ENCODE results near the gene MINDY4.

MINDY4 gene

DNA sequence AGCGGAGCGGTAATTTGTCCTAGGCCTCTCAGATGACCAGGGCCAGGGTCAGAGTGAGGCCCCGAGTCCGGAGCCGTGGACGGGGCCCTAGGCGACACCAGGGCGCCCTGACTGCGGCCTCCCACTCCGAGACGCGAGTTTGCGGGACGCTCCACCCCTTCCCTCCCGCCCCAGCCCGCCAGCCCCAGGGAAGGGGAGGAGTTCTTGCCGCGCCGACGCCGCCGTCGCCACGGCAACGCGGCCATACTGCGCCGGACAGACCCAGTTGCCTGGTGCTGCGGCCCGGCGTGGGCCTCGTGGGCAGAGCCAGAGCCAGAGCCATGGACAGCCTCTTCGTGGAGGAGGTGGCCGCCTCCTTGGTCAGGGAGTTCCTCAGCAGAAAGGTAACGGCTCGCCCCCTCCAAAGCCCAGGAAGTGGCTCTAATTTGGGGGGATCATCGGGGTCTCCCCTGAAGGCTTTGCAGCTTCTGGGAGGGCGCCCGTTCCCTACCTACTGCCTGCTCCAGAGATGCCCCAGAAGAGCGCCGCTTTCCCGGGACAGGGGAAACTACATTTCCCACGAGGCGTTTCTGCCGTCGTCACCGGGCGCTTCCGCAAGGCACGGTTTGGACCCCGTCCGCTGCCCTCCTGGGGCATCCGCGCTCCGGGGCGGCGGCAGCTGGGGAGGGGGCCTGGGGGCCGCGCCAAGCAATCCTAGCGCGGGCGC lies at the start of gene MINDY4:
MINDY4 (plus strand) TSS at position 244 of the 706 bp plus-strand sequence; CDS start at position 321, 77 bp downstream.
- DNase-seq = peak; percentile 81

DNA sequence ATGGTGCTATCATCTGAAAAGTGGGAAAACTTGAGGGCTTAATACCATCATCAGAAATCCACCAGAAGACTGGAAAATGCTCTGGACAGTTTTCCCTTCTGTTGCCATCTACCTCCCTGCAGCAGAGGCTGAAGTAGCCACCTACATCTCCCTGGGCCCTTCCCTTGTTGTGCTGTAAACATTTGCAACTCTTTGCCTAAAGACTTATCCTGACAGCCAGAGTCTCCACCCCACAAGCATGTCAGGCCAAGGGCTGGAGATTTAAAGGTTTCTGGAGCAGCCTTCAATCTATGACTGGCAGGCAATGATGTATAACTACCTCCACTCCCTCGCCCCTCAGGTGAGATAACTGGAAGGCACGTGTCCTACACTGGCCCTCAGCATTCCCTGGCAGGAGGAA lies 49.0 kb upstream of the MINDY4 start:
- no peak for DNase-seq

DNA sequence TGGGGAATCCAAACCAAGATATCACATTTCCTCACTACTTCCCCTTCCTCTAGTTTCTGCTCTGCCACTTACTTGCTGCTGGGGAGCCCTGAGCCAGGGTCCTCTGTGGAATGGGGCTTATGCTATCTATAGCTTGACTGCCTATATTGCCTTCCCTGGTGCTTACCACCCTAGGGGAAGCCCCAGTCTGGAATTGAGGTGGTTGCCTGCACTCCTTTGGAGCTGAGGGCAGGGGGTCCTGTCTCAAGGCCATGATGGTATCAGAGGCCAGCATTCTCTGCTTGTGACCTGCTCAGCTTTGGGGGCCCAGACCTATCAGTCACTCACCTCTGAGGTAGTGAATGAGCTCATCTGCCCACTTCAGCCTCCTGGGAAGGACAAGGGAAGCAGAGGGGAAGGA lies 48.5 kb upstream of the MINDY4 start:
- no peak for DNase-seq

DNA sequence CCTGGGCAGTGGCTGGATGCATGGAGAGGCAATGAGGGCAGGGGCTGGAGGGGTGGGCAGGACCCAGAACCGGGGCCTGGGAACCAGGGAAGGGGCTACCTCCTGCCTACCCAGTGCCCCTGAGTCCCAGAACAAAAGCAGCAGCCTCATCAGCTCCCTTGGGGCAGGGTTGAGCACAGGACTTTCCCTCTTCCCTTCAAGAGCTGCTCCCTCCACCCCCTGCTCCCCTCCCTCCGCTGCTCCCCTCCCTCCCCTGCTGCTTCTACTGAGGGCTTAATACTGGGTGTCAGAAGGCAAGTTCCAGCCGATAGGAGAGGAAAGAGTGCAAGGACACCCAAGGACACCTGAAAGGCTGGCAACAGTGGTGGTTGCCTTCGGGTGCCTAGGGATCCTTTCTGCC lies 47.4 kb upstream of the MINDY4 start:
- DNase-seq = no peak

DNA sequence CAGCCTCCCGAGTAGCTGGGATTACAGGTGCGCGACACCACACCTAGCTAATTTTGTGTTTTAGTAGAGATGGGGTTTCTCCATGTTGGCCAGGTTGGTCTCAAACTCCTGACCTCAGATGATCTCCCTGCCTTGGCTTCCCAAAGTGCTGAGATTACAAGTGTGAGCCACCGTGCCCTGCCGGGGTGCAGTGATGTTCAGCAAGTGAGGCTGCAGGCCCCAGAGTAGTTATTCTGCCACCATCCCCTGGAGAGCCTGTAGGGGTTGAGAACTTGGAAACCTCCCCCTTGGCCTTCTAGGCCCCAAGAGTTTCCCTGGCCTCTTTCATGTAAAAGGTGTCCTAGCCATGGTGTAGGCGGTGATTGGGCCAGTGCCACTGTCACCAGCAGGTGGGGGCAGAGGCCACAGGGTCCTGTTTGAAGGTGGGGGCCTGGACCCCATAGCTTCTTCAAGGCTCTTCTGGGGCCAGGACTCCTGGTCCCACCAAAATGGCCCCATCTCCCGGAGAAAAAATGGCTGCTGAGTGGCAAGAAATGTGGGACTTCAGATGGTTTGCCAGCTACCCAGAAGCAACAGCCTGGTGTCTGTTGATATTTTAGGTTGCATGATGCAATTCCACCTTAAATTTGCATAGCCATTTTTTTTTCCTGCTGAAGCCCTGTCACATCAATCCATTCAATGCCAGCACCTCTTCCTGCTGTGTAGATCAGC lies 44.8 kb upstream of the MINDY4 start:
- DNase-seq = peak; percentile 27

DNA sequence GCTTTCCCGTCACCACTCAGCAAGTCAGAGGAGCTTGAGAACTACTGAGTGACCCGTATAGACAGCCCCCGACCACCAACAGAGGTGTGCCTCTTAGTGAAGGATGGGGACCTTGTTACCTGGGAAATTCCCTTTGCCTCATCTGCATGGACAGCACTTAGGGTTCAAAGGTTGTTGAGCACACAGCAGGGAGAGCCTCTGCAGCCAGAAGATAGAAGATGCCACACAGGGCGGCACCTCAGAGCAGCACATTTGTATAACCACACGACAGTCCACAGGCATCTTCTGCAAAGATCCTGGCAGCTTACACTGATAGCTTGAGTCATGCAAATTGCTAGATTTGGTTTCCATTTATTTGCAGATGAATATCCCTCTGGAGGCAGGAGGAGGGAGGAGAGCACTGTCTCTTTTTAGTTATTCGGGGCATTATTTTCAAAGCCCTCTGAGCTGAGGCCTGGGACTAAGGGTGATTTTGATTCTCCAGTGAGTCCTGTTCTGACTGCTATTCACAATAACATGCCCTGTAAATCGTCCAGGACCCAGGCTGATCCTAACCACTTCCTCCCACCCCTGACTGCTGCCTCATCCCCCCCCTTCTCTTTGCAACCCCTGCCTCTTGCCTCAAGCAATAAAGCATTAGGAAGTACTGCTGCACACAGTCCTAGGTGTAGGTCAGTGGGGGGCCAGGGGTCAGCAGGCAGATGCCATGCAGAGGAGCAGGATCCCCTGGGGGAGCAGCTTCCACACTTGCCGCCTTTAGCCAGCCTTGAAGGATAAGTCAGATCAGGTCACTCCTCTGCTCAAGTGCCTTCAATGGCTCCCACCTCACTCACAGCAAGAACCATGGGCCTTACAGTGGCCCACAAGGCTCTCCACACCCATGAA lies 43.9 kb upstream of the MINDY4 start:
- peak; percentile 52 for DNase-seq

DNA sequence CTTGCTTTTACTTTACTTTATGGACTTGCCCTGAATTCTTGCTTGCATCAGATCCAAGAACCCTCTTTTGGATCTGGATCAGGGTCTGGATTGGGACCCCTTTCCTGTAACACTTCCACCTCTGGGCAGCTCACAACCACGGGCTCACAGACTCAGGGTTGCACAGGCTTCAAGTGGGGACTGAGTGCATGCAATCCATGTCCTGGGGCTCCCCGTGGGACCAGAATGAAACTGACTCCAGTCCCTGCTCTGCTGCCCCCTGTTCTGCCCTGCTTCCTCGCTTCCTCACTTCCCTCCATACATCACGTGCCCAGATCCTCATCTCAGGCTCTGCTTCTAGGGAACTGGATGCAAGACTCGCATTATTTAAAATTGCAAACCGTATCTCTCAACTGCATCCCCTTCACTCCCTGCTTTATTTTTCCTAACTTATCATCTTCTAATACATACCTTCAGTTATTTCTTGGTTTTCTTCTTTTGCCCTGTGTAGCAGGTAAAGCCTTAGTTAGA lies 42.6 kb upstream of the MINDY4 start:
- no peak for DNase-seq

DNA sequence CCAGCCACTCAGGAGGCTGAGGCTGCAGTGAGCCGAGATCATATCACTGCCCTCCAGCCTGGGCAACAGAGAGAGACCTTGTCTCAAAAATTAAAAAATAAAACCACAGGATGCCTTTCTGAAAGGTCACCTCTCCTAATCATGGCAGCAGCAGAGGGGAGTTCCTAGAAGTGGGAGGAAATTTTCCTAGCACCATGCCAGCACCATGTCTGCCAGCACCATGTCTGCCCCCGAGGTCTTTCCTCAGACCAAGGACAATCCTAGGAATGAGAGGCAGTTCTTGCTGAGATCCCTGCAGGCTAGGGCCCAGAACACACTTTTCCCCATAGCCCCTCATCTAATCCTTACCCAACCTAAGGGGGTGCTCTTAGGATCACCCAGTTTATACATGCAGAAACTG lies 41.6 kb upstream of the MINDY4 start:
- no peak for DNase-seq

DNA sequence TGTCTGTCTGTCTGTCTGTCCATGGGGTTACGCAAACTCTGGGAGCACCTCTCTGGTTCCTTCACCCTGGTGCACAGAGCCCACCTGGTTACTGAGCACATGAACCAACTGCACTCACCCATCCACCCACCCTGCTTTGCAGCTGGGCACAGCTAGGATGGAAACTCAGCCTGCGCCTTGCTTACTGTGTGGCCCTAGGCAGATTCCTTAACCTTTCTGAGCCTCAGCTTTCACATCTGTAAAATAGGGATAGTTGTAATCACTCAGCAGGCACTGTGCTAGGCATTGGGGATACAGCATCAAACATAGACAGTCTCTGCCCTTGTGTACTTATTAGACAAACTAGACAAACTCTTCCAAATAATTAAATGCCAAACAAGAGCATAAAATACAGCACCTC lies 41.1 kb upstream of the MINDY4 start:
- DNase-seq = no peak

DNA sequence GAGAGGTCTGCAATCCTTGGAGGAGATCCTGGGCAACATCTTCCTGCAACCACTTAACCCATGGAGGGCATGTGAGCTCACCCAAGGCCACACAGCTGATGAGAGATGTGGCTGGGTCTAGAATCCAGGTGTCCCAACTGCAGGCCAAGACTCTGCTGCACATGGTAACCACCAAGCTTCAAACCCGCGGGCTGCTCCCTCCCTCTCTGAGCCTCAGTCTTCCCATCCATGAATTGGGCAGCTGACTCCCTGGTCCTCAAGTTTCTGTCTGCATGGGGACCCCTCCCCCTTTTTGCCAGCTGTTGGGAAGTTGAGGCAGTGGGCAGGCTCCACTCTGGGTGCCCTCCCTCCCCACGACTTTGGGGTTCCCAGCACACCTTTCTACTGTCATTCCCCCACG lies 40.2 kb upstream of the MINDY4 start:
- DNase-seq = no peak

DNA sequence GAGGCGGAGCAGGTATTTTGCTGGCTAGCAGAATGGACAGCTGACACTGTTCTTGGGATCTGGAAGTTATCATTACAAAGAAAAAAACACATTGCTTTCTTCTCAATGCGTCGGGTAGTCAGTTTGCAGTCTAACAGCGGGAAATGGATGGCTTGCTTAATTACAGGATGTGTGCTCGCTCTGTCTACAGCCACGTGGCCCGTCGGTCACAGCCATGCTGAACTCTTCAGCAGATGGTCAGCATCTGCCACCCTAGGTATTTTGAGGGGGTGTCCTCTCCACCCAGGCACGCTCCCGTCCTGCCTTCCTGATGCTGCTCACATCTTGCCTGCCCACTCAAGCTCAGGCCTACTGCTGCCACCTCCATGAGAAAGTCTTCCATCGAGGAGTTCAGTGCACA lies 39.6 kb upstream of the MINDY4 start:
- DNase-seq = no peak

DNA sequence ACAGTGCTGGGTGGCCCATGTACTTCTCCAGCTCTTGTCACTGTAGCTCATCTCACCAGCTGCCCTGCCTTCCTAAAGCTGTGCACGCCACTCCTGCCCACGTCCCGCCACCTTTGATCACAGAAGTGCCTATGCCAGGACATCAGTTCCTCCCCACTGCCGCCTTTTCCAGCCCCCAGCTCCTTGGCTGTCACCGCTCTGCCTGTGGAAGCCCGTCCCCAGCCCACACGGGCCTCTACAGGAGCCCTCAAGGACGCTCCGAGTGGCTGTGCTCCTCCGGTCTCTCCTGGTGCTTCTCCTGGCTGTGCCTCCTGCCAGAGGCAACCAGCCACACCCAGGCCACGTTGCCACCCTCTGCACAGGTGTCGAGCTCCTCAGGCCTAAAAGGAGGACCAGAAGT lies 38.6 kb upstream of the MINDY4 start:
- no peak for DNase-seq

DNA sequence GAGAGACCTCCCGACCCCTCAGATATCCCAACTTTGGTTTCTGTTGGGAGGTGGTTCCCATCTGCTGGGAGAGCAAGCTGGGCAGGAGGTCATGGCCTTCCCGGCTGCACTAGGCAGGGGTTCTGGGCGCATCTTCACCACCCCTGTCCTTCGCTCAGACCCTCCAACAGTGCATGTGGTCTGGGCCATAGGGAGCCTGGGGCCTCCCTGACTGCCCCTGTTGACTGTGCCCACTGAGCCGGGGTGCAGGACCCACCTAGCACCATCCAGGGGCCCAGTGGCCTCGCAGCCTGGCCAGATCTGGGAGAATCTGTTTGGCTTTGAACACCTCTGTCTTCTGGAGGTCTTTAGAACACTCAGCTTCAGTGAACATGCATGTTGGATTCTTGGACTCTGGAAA lies 38.0 kb upstream of the MINDY4 start:
- no peak for DNase-seq

DNA sequence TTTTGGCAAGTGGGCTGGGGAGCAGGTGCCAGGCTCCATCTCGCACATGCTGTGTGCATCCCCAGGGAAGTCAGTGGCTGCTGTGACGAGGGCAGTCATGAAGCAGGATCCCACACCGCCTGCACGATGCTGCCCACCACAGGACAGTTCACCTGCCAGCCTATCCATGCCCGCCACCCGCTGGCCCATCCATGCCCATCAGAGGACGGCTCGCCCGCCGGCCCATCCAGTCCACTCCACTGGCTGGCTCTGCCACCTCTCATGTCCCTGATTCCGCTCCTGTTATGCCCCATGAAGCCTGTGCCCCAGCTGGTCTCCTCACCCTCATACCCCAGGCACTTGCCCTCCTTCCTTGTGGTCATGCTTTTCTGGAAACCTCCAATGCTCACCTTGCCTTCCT lies 37.5 kb upstream of the MINDY4 start:
- no peak for DNase-seq

DNA sequence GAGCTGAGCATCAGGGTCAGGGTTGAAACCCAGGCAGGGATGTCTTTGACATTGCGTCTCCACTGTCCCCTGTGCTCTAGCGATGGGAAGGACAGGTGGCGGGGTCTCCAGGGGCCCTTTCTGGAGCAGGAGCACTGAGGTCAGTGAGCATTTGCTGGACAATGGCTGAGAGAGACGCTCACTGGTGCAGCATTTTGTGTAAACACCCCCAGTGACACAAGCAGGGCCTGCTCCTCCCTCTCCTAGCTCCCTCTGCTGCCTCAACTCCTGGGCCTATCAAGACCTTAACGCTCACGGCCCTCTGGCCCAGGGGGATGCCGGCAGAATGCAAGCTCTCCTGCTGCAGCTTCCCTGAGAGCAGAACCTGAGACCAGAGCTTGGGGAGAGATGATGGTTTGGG lies 36.7 kb upstream of the MINDY4 start:
- no peak for DNase-seq

DNA sequence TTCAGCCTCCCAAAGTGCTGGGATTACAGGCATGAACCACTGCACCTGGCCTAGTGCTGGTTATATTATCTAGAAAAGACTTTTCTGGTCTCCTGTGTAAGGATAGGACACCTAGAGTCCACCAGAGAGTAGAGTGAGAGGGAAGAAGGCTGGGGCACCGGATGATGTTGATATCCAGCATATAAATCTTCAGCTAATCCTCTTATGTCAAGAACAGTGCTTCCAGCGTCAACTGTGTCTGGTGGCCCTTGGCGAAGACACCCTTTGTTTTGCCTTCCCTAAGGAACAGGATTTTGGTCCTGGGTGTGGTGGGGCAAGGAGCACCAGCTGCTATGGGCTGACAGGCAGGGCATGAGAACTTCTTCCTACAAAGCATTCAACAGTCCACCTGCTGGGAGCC lies 35.6 kb upstream of the MINDY4 start:
- DNase-seq = no peak

DNA sequence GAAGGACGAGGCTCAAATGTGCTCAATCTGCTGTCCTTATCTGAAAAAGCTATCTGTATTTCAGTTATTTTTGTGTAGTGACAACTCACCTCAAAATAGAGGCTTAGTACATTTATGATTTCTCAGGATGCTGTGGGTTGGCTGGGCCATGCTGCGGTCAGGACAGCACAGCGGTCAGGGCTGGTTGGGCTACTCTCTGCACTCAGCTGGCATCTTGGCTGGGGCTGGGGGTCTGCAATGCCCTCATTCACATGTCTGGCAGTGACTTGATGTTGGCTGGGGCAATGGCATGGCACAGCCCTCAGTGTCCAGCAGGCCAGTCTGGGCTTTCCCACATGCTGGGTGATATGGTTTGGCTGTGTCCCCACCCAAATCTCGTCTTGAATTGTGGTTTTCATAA lies 34.9 kb upstream of the MINDY4 start:
- DNase-seq = no peak

DNA sequence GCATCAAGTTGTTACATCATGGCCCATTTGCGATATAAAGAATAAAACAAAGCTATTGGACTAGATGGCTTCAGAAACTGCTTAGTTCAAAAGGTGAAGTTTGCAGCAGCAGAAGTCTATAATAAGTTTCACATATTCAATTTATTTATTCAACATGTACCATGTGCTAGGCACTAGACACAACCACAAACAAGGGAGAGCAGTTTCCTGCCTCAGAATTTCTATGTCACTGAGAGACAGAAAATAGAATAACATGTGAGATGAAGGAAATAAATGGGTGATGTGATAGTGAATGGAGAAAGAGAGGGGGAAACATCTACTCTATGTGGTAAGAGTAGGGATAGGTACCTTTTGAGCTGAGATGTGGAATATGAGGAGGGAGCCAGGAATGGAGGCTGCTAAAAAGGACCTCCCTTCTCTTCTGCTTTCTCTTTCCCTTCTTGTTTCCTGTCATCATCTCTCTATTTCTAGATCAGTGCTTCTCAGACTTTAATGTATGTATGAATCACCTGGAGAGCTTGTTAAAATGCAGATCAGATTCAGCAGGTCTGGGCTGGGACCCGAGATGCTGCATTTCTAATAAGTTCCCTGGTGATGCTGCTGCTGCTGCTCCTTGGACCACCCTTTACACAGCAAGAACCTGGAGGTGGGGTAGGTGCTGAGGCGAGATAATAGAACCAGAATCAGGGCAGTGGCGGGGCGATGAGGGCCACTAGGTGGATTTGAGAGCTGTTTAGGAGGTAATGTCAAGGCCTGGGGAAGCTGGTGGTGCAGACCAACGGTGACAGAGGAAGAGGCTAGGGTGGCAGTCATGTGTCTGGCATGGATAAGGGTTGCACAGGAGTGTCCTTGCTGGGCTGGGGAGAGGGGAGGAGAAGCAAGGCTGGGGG lies 32.9 kb upstream of the MINDY4 start:
- DNase-seq = peak; percentile 22

DNA sequence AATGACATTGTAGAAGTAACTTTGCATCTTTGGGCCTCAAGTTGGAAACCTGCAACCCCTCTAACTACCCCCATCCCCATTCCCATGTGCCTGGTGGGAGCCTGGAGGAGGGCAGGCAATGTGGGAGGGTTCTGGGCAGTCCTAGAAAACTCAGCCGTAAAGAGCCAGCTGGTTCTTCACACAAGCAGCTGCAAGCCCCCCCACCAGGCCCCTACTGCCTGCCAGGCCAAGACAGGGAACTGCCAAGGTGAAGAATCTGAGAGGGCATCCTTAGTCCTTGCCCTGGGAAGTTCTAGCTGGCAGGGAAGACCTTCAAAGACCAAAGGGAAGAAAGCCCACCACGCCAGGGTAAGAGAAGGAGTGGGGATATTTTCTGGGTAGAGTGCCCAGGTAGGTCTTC lies 31.5 kb upstream of the MINDY4 start:
- DNase-seq = no peak

DNA sequence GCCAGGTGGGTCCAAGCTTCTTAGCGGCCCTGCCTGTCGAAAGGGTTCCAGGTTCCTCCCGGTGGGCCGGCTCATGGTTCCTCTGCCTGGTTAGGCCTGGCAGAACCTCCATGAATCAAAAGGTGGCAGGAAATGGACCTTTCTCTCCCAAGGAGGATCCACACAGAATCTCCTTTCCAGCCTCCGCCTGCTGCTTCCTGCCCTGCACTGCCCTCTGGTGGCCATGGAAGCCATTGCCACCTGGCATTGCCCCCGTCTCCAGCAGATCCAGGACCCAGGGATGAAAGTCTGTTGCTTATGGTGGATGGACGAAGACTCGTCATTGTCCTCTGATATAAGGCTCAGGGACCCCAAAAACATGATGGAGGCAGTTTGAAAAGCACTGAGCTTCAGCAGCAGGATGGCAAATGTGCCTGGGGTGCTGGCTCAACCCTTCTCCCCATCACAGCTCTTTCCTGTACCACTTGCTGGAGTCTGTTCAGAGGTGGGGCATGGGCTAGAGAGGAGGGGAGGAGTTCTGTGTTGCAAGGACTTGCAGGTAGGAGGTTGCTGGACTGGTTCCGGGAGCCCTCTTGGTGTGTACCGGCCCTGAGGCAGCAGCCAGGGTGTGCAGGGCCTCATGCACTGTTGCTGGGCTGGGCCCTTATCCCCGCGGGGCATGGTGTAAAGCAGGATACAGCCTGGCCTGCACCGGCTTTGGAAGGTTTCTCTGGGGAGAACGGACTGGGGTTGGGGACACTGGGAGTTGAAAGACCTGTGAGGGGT lies 30.6 kb upstream of the MINDY4 start:
- peak; percentile 84 for DNase-seq

DNA sequence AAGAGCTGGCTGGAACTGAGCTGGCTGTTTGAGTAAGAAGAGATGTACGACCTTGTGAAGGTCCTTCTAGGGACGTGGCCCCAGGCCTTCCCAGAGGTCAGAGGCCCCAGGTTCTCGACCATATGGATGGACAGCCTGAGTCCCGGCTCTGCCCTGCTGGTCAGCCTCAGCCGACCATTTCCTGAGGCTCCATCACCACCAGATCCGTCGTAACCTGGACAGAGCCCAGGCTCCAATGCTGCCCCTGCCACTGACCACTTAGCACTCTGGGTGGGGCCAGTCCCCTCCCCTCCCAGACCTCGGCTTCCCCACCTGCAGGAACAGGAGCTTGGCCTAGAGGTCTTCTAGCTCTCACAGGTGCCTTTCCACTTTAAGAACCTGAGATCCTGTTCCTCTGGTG lies 29.9 kb upstream of the MINDY4 start:
- no peak for DNase-seq

Data from activated CD4-positive, alpha-beta T cell treated with anti-CD3 and anti-CD28 coated beads for 48 hours (primary cell).